ENCODE data around the gene ARRDC4. TPM values are rescaled to one million over a fixed set of nuclear protein-coding genes. Genes with fewer than 3 reads are reported as not detected.

The ARRDC4 gene
- polyA plus RNA-seq, 1 donor from 2014 or later = 0.90 TPM

- Mint-ChIP-seq H3K4me1 (peaks cover 0 to 7% (median 0%) of the 10 kb centered on the region in 3 donors), H3K36me3 (no peaks in the 10 kb centered on the region), H3K9me3 (no peaks in the 10 kb centered on the region)
These were observed 38.0 kb downstream of the ARRDC4 start for GRCh38 chr15:97998307-97999071.

GRCh38 chr15:98000249-98001203, 40.0 kb downstream of the ARRDC4 start:
- Mint-ChIP-seq H3K4me3 (no peak overlapping the region), H3K4me1 (peaks cover 0 to 5% (median 0%) of the 10 kb centered on the region in 3 donors)

More at GRCh38 chr15:97998307-97999071, 38.0 kb downstream of the ARRDC4 start:
- H3K27ac Mint-ChIP-seq = no peak overlapping the region
- H3K27me3 Mint-ChIP-seq = no peaks in the 10 kb centered on the region
- no peak overlapping the region for H3K4me3 Mint-ChIP-seq

GRCh38 chr15:98001663-98002194, 41.2 kb downstream of the ARRDC4 start:
- H3K36me3 Mint-ChIP-seq = no peaks in the 10 kb centered on the region
- no peak overlapping the region for H3K27ac Mint-ChIP-seq
- H3K4me1 Mint-ChIP-seq = no peaks in the 10 kb centered on the region
- H3K27me3 Mint-ChIP-seq = no peaks in the 10 kb centered on the region
- H3K4me3 Mint-ChIP-seq = no peak overlapping the region
- H3K9me3 Mint-ChIP-seq = no peaks in the 10 kb centered on the region

More at GRCh38 chr15:98000249-98001203, 40.0 kb downstream of the ARRDC4 start:
- H3K9me3 Mint-ChIP-seq = no peaks in the 10 kb centered on the region
- no peaks in the 10 kb centered on the region for H3K27me3 Mint-ChIP-seq
- H3K36me3 Mint-ChIP-seq = no peaks in the 10 kb centered on the region
- H3K27ac Mint-ChIP-seq = no peak overlapping the region

GRCh38 chr15:98002419-98002818, 41.9 kb downstream of the ARRDC4 start:
- Mint-ChIP-seq H3K9me3 (no peaks in the 10 kb centered on the region), H3K4me3 (no peak overlapping the region), H3K4me1 (no peaks in the 10 kb centered on the region), H3K27me3 (no peaks in the 10 kb centered on the region), H3K27ac (no peak overlapping the region), H3K36me3 (no peaks in the 10 kb centered on the region)

- Mint-ChIP-seq H3K27ac (no peak overlapping the region), H3K9me3 (no peaks in the 10 kb centered on the region), H3K4me3 (no peak overlapping the region), H3K36me3 (no peaks in the 10 kb centered on the region), H3K4me1 (no peaks in the 10 kb centered on the region), H3K27me3 (no peaks in the 10 kb centered on the region)
These were observed 42.4 kb downstream of the ARRDC4 start for GRCh38 chr15:98002866-98003265.

GRCh38 chr15:98003518-98003917, 43.0 kb downstream of the ARRDC4 start:
- Mint-ChIP-seq H3K27me3 (no peaks in the 10 kb centered on the region), H3K36me3 (no peaks in the 10 kb centered on the region), H3K4me3 (no peak overlapping the region), H3K27ac (no peak overlapping the region), H3K4me1 (no peaks in the 10 kb centered on the region), H3K9me3 (no peaks in the 10 kb centered on the region)

GRCh38 chr15:98003996-98004395, 43.5 kb downstream of the ARRDC4 start:
- H3K27ac Mint-ChIP-seq = no peak overlapping the region
- H3K9me3 Mint-ChIP-seq = no peaks in the 10 kb centered on the region
- H3K4me3 Mint-ChIP-seq = no peak overlapping the region
- H3K4me1 Mint-ChIP-seq = no peaks in the 10 kb centered on the region
- H3K36me3 Mint-ChIP-seq = no peaks in the 10 kb centered on the region
- no peaks in the 10 kb centered on the region for H3K27me3 Mint-ChIP-seq

GRCh38 chr15:98005659-98006058, 45.2 kb downstream of the ARRDC4 start:
- Mint-ChIP-seq H3K27ac (no peak overlapping the region), H3K4me1 (no peaks in the 10 kb centered on the region), H3K27me3 (no peaks in the 10 kb centered on the region), H3K36me3 (no peaks in the 10 kb centered on the region), H3K9me3 (no peaks in the 10 kb centered on the region), H3K4me3 (no peak overlapping the region)

GRCh38 chr15:98009169-98009568, 48.7 kb downstream of the ARRDC4 start:
- peaks cover 0 to 1% (median 0%) of the 10 kb centered on the region in 3 donors for H3K4me1 Mint-ChIP-seq
- H3K27ac Mint-ChIP-seq = no peak overlapping the region
- H3K9me3 Mint-ChIP-seq = no peaks in the 10 kb centered on the region
- no peaks in the 10 kb centered on the region for H3K27me3 Mint-ChIP-seq
- no peak overlapping the region for H3K4me3 Mint-ChIP-seq
- no peaks in the 10 kb centered on the region for H3K36me3 Mint-ChIP-seq

- Mint-ChIP-seq H3K4me1 (peaks cover 0 to 1% (median 0%) of the 10 kb centered on the region in 3 donors), H3K9me3 (peaks cover 0 to under 1% (median 0%) of the 10 kb centered on the region in 3 donors), H3K27me3 (no peaks in the 10 kb centered on the region), H3K27ac (no peak overlapping the region), H3K36me3 (no peaks in the 10 kb centered on the region), H3K4me3 (no peak overlapping the region)
These were observed 49.5 kb downstream of the ARRDC4 start for GRCh38 chr15:98009971-98010370.

GRCh38 chr15:98012354-98012753, 51.9 kb downstream of the ARRDC4 start:
- no peaks in the 10 kb centered on the region for H3K27me3 Mint-ChIP-seq
- no peak overlapping the region for H3K27ac Mint-ChIP-seq
- peaks cover 0 to 5% (median 0%) of the 10 kb centered on the region in 3 donors for H3K9me3 Mint-ChIP-seq
- H3K36me3 Mint-ChIP-seq = no peaks in the 10 kb centered on the region
- no peak overlapping the region for H3K4me3 Mint-ChIP-seq
- H3K4me1 Mint-ChIP-seq = peaks cover 0 to 1% (median 0%) of the 10 kb centered on the region in 3 donors

GRCh38 chr15:98013631-98014030, 53.1 kb downstream of the ARRDC4 start:
- no peak overlapping the region for H3K27ac Mint-ChIP-seq
- no peaks in the 10 kb centered on the region for H3K27me3 Mint-ChIP-seq
- peaks cover 0 to 5% (median 0%) of the 10 kb centered on the region in 3 donors for H3K9me3 Mint-ChIP-seq
- no peaks in the 10 kb centered on the region for H3K36me3 Mint-ChIP-seq
- no peak overlapping the region for H3K4me3 Mint-ChIP-seq
- peaks cover 0 to 1% (median 0%) of the 10 kb centered on the region in 3 donors for H3K4me1 Mint-ChIP-seq

- H3K36me3 Mint-ChIP-seq = no peaks in the 10 kb centered on the region
- H3K9me3 Mint-ChIP-seq = peaks cover 0 to 5% (median 0%) of the 10 kb centered on the region in 3 donors
- no peaks in the 10 kb centered on the region for H3K27me3 Mint-ChIP-seq
- peaks cover 0 to 1% (median 0%) of the 10 kb centered on the region in 3 donors for H3K4me1 Mint-ChIP-seq
- no peak overlapping the region for H3K4me3 Mint-ChIP-seq
- H3K27ac Mint-ChIP-seq = no peak overlapping the region
These were observed 56.9 kb downstream of the ARRDC4 start for GRCh38 chr15:98017150-98017964.

- H3K9me3 Mint-ChIP-seq = peaks cover 0 to 5% (median 0%) of the 10 kb centered on the region in 3 donors
- H3K27ac Mint-ChIP-seq = no peak overlapping the region
- no peaks in the 10 kb centered on the region for H3K27me3 Mint-ChIP-seq
These were observed 58.4 kb downstream of the ARRDC4 start for GRCh38 chr15:98018761-98019351.

More at GRCh38 chr15:98018761-98019351, 58.4 kb downstream of the ARRDC4 start:
- no peak overlapping the region for H3K4me3 Mint-ChIP-seq
- H3K4me1 Mint-ChIP-seq = no peaks in the 10 kb centered on the region
- no peaks in the 10 kb centered on the region for H3K36me3 Mint-ChIP-seq
